ENCODE results near the gene MTMR2.

MTMR2 gene

DNA sequence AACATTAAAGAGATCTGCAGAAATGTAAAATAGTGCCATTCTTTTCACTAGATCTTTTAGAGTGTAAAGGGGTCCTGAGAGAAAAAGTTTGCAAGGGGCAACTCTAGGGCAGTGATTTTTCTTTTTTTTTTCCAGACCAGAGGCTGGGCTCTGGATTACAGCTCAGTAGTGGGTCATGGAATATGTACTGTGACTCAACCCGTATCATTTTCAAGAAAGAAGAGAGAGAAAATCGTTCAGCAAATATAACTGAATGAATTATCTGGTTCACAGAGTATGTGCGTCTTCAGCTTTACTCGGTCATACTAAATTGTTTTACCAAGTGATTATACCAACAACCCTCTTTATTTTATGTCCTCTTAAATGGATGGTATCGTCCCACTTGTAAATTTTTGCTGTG, 129.8 kb downstream of the MTMR2 start:
- TF ChIP-seq, protein P1, sequence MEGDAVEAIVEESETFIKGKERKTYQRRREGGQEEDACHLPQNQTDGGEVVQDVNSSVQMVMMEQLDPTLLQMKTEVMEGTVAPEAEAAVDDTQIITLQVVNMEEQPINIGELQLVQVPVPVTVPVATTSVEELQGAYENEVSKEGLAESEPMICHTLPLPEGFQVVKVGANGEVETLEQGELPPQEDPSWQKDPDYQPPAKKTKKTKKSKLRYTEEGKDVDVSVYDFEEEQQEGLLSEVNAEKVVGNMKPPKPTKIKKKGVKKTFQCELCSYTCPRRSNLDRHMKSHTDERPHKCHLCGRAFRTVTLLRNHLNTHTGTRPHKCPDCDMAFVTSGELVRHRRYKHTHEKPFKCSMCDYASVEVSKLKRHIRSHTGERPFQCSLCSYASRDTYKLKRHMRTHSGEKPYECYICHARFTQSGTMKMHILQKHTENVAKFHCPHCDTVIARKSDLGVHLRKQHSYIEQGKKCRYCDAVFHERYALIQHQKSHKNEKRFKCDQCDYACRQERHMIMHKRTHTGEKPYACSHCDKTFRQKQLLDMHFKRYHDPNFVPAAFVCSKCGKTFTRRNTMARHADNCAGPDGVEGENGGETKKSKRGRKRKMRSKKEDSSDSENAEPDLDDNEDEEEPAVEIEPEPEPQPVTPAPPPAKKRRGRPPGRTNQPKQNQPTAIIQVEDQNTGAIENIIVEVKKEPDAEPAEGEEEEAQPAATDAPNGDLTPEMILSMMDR (IDR thresholded peaks at IDR 0.05; ENCODE audit: low read depth, low read length) = no peak
- no peak for DNase-seq (ENCODE audit: extremely low read depth, low read depth)

DNA sequence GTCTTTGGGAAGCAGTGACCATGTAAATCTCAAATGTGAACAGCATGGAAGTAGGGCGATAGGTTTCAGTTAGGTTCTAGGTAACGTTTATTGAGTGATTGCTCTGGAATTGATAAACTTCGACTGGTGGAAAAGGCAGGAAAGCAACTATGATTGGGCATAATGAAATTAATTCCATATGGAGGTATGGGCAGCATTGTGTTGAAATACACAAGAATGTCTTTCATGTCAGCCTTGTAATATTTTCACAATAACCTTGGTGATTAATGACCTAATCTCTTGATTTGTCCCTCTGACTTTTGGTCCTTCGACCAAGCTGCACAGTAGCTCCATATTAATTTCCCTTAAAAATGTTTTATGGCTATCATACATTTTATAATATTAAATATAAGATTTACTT, 130.8 kb downstream of the MTMR2 start:
- TF ChIP-seq, protein P1 (IDR thresholded peaks at IDR 0.05; ENCODE audit: low read depth, low read length) = no peak
- DNase-seq (ENCODE audit: extremely low read depth, low read depth) = no peak

DNA sequence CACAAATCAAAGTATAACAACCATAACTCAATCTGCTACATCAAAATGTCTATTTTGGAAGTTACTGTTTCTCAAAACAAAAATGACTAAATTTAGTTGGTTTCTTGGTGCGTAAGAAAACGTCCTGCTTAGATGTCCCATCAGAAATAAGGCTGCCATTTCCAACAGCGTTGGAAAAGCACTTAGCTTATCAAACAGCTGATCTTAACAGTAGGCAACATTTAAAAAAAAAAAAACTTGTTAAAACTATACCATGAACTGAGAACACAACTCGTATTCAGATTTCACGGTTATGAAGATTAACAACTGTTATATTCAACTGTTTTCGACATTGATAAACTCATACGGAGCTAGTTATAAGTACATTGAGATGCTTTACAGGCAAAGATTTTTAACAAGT, 131.2 kb downstream of the MTMR2 start:
- DNase-seq (ENCODE audit: extremely low read depth, low read depth) = no peak
- TF ChIP-seq, protein P1 (IDR thresholded peaks at IDR 0.05; ENCODE audit: low read depth, low read length) = no peak

DNA sequence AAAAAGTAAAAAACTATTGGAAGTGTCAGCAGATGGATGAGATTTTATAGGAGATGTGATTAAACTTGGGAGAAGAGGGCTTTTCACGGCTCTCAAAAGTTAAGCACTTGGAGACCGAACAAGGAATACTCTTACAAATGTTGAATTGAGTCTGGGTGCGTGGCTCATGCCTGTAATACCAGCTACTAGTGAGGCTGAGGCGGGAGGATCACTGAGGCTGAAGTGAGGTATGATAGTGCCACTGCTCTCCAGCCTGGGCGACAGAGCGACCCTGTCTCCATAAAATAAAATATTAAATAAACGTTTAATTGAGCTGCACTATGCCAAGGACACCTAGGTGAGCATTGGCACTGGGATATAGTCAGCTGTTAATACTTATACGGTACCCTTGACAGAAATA, 131.7 kb downstream of the MTMR2 start:
- TF ChIP-seq, protein P1 (IDR thresholded peaks at IDR 0.05; ENCODE audit: low read depth, low read length) = no peak
- no peak for DNase-seq (ENCODE audit: extremely low read depth, low read depth)

DNA sequence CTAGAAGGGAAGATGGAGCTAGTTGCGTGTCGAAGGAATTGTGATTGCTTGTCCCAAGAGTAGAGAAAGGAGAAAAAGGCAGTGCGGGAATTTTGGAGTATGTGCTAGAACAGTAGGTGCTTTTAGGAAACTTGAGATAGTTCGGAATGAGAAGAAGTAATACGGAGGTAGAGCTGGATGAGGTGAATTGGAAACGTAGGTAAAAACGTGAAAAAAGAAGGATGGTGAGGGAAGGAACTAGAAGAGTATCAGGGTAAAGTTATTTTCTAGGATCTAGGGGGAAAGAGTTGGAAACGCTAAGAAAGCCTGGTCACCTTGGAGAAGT, 132.2 kb downstream of the MTMR2 start:
- no peak for DNase-seq (ENCODE audit: extremely low read depth, low read depth)
- TF ChIP-seq, protein P1 (IDR thresholded peaks at IDR 0.05; ENCODE audit: low read depth, low read length) = no peak

DNA sequence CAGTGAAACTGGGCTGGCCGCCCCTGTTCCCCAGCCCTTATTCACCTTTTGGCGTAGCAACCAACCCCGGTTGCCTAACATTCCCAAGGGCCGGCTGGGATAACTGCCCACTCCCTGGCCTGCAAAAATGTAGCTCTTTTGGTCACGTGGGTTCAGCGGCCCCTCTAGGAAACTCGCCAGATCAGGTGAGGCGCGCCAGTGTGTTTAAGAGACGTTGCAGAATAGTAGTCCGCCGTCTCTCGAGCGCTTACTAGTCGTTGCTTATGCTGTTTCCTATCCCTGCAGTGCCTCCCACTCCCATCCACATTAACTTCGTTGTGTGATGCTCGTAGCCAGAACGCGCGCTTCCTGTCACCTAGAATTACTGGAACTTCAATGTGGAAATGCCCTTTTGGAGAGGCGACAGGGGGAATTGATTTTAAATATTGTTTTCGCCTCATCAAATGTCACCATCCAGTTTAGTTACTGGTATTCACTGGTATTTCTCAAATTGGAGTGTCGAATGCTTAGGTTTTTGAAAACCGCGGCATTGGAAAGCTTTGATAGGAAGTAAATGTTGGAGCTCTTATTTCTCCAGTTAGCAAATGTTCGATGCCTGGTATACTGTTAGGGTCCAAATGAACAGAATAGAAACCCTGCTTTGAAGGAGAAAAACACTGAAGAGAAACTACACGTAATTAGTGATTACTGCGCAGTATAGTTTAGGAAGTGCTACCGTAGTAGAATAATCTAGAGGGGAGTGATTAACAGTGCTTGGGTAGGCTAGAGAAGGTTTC, 132.8 kb downstream of the MTMR2 start:
- TF ChIP-seq, protein P1 (IDR thresholded peaks at IDR 0.05; ENCODE audit: low read depth, low read length) = no peak
- DNase-seq (ENCODE audit: extremely low read depth, low read depth) = no peak

DNA sequence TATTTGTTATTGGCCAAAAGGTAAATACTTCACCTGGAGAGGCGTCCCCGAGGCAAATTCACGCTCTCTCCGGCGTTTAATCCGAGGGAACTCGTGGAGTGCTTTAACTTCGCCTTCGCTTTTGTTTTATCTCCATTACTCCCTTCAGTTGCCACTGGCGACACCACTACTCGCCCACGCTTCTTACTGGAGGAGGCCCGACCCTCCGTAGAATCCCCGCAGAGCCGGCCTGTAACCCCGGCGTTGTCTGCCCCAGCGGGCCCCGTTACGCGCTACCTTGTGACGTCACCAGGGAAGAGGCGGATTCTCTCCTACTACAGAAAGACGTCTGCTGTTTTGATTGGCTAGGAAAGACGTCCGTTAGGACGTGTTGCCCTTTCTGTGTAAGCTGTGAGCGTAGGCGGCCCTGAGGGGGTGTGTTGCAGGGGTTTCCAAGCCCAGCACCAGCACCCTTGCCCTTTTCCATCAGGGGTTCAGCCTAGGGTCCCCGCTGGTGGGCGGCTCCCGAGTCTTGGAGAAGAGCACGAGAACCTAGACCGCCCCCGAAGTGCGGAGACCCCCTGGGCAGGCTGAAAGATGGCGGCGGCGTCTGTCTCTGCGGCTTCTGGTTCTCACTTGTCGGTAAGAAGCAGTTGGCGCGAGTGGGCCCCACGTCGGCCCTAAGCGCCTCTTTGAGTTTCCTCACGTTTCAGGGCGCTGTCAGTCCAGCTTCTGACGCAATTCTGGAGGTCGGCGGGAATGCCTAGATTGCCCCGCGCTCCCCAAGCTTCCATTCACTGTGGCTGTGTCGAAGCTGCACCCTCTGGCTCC, 133.6 kb downstream of the MTMR2 start, which contains the start of gene CEP57:
Gene CEP57, plus strand, starts transcription at position 376 of the 810 bp plus-strand sequence. Its CDS starts 201 bp downstream, at position 577.
- TF ChIP-seq, protein P1 (IDR thresholded peaks at IDR 0.05; ENCODE audit: low read depth, low read length) = no peak
- peak; percentile 98 for DNase-seq (ENCODE audit: extremely low read depth, low read depth)

Data from AG09319 (cell line).